ENCODE measurements around the gene XRCC3.

- TF ChIP-seq, protein P1, sequence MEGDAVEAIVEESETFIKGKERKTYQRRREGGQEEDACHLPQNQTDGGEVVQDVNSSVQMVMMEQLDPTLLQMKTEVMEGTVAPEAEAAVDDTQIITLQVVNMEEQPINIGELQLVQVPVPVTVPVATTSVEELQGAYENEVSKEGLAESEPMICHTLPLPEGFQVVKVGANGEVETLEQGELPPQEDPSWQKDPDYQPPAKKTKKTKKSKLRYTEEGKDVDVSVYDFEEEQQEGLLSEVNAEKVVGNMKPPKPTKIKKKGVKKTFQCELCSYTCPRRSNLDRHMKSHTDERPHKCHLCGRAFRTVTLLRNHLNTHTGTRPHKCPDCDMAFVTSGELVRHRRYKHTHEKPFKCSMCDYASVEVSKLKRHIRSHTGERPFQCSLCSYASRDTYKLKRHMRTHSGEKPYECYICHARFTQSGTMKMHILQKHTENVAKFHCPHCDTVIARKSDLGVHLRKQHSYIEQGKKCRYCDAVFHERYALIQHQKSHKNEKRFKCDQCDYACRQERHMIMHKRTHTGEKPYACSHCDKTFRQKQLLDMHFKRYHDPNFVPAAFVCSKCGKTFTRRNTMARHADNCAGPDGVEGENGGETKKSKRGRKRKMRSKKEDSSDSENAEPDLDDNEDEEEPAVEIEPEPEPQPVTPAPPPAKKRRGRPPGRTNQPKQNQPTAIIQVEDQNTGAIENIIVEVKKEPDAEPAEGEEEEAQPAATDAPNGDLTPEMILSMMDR (IDR thresholded peaks at IDR 0.05): no peak
- no peak for TF ChIP-seq POLR2A (IDR thresholded peaks at IDR 0.05)
- TF ChIP-seq EP300 (IDR thresholded peaks at IDR 0.05): no peak
Measured at GRCh38 chr14:103687712-103688111, 27.5 kb downstream of the XRCC3 start.

Data from upper lobe of left lung (tissue), 4 donors.